ENCODE measurements around the gene ARSG. TPM values are rescaled to one million over a fixed set of nuclear protein-coding genes. Genes with fewer than 3 reads are reported as not detected.

Gene ARSG
- total and polyA plus RNA-seq, 9 of the 15 experiments (the other 6 are each of a cell fraction or from before 2014, with no cell fraction given) = 1.0 to 5.6 (median 1.8) TPM

- 0 out of 4 replicates have a peak, but pooled peaks of 1 of the 2 experiments have one; percentile 8 for TF ChIP-seq RAD21 (CRISPR knock-in tag; conservative IDR thresholded peaks at IDR 0.05 in 1 of 2, IDR thresholded peaks at IDR 0.05 in 1 of 2)
- TF ChIP-seq ZNF740 (CRISPR knock-in tag; IDR thresholded peaks at IDR 0.05) = no peak
- TF ChIP-seq ZNF740 (tag; IDR thresholded peaks at IDR 0.05) = 0 out of 4 replicates have a peak, but pooled peaks of 1 of the 2 experiments have one; percentile 46
- TF ChIP-seq ARID3B (CRISPR knock-in tag; IDR thresholded peaks at IDR 0.05; ENCODE audit: borderline replicate concordance) = no peak
- TF ChIP-seq C11orf30 (IDR thresholded peaks at IDR 0.05; ENCODE audit: low read depth) = peak; percentile 88
- peak; percentile 37; the same call in 1 of the 2 replicates for TF ChIP-seq ZNF589 (CRISPR knock-in tag; IDR thresholded peaks at IDR 0.05; ENCODE audit: low read depth)
- TF ChIP-seq ZNF583 (CRISPR knock-in tag; IDR thresholded peaks at IDR 0.05) = peak; percentile 23; the same call in 1 of the 2 replicates
- peak; percentile 83 for TF ChIP-seq CEBPG (CRISPR knock-in tag; IDR thresholded peaks at IDR 0.05)
- peak; percentile 87 to 98 for TF ChIP-seq CEBPG (tag; conservative IDR thresholded peaks at IDR 0.05 in 1 of 2, IDR thresholded peaks at IDR 0.05 in 1 of 2)
- 0 out of 2 replicates have a peak, but pooled peaks have one; percentile 39 for TF ChIP-seq ZNF449 (CRISPR knock-in tag; IDR thresholded peaks at IDR 0.05)
- TF ChIP-seq NFATC3 (IDR thresholded peaks at IDR 0.05) = no peak
- TF ChIP-seq DMBX1 (CRISPR knock-in tag; IDR thresholded peaks at IDR 0.05; ENCODE audit: borderline replicate concordance) = peak; percentile 65; the same call in 1 of the 2 replicates
Measured at GRCh38 chr17:68461122-68461539, 169.8 kb downstream of the ARSG start (continued).
